K562 (cell line): Measurements from ENCODE around the gene SPPL2C.

Source experiments
- GTF2A2 ChIP-seq: IDR thresholded peaks from 2 replicates; pipeline ENCODE4 v1.6.1; 2016; ENCODE audit warnings: mild to moderate bottlenecking, missing genetic modification characterization, missing compliant biosample characterization
- JUNB ChIP-seq: fragments of 450-650 bp; formaldehyde crosslinking; conservative IDR thresholded peaks from 2 replicates; pipeline ENCODE4 v1.4.0; 2020; ENCODE audit warnings: mild to moderate bottlenecking
- NR2F6 ChIP-seq: fragments of 450-650 bp; formaldehyde crosslinking; IDR thresholded peaks from 2 replicates; pipeline ENCODE4 v1.4.0; 2020; ENCODE audit warnings: mild to moderate bottlenecking
- POLR2A ChIP-seq: fragments of 450-650 bp; conservative IDR thresholded peaks from 2 replicates; pipeline ENCODE4 v1.6.1; 2016
- PTBP1 ChIP-seq: fragments of 200-400 bp; formaldehyde crosslinking; IDR thresholded peaks from 2 replicates; pipeline ENCODE4 v1.6.1; 2017; ENCODE audit warnings: low read depth, low read length
- SPI1 ChIP-seq: IDR thresholded peaks from 2 replicates; pipeline ENCODE4 v1.6.1; 2011; ENCODE audit warnings: low read depth, low read length, control low read depth, borderline replicate concordance
- ZC3H4 ChIP-seq: sonication (generic); formaldehyde crosslinking; IDR thresholded peaks from 2 replicates; pipeline ENCODE4 v1.9.0; 2021; ENCODE audit warnings: missing genetic modification reagents, borderline replicate concordance
- TF ChIP-seq, protein P1 (sequence below), 2 experiments: IDR thresholded peaks; 2 replicates each; pipeline ENCODE4 v1.6.1; 2012; ENCODE audit warnings: improper control_type of control experiment in 2 of 2, low read depth in 2 of 2, low read length in 2 of 2, borderline replicate concordance in 1 of 2
- TF ChIP-seq, protein P2 (sequence below), 3 experiments: IDR thresholded peaks in 2 of 3; conservative IDR thresholded peaks in 1 of 3; 2 replicates each; pipeline ENCODE4 v1.5.1; 2011 to 2012; ENCODE audit warnings: low read length in 3 of 3, mild to moderate bottlenecking in 3 of 3, control low read depth in 2 of 3, improper control_type of control experiment in 1 of 3, inconsistent platforms in 1 of 3, low read depth in 1 of 3, mixed read lengths in 1 of 3, moderate library complexity in 1 of 3; ENCODE audit not compliant: insufficient read depth in 2 of 3
- TF ChIP-seq, protein P3 (sequence below): fragments of 450-650 bp; formaldehyde crosslinking; IDR thresholded peaks from 2 replicates; pipeline ENCODE4 v1.4.0; 2020; ENCODE audit warnings: mild to moderate bottlenecking, moderate library complexity
- TF ChIP-seq, protein P4 (sequence below), 2 experiments: fragments of 450-650 bp in 1 of 2; sonication (generic) in 1 of 2; formaldehyde crosslinking in 1 of 2; IDR thresholded peaks in 1 of 2; conservative IDR thresholded peaks in 1 of 2; 2 replicates each; pipeline versions ENCODE4 v1.6.1 to v1.8.1; 2016 to 2023; ENCODE audit warnings: mild to moderate bottlenecking in 2 of 2, moderate library complexity in 2 of 2, inconsistent platforms in 1 of 2, missing genetic modification reagents in 1 of 2
- TF ChIP-seq, protein P5 (sequence below): IDR thresholded peaks from 2 replicates; pipeline ENCODE4 v1.6.1; 2011; ENCODE audit not compliant: insufficient read length; ENCODE audit errors: extremely low read depth
- TF ChIP-seq, protein P6 (sequence below): sonication (generic); formaldehyde crosslinking; IDR thresholded peaks from 2 replicates; pipeline ENCODE4 v1.8.1; 2022; ENCODE audit warnings: missing genetic modification reagents

DNA sequence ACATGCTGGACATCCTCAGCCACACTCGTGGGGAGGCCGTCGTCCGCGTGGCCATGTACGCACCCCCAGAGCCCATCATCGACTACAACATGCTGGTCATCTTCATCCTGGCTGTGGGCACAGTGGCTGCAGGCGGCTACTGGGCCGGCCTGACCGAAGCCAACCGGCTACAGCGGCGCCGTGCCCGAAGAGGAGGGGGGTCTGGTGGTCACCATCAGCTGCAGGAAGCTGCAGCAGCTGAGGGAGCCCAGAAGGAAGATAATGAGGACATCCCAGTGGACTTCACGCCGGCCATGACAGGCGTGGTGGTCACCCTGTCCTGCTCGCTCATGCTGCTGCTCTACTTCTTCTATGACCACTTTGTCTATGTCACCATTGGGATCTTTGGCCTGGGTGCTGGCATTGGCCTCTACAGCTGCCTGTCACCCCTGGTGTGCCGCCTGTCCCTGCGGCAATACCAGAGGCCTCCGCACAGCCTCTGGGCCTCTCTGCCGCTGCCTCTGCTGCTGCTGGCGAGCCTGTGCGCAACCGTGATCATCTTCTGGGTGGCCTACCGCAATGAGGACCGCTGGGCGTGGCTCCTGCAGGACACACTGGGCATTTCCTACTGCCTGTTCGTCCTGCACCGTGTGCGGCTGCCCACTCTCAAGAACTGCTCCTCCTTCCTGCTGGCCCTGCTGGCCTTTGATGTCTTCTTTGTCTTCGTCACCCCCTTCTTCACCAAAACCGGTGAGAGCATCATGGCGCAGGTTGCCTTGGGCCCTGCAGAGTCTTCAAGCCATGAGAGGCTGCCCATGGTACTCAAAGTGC, 900 bp downstream of the SPPL2C start:
- TF ChIP-seq JUNB (CRISPR knock-in tag) (no peak), PTBP1 (no peak), ZC3H4 (no peak), NR2F6 (CRISPR knock-in tag) (no peak), GTF2A2 (tag) (no peak), POLR2A (no peak), SPI1 (no peak)
- TF ChIP-seq, protein P1, sequence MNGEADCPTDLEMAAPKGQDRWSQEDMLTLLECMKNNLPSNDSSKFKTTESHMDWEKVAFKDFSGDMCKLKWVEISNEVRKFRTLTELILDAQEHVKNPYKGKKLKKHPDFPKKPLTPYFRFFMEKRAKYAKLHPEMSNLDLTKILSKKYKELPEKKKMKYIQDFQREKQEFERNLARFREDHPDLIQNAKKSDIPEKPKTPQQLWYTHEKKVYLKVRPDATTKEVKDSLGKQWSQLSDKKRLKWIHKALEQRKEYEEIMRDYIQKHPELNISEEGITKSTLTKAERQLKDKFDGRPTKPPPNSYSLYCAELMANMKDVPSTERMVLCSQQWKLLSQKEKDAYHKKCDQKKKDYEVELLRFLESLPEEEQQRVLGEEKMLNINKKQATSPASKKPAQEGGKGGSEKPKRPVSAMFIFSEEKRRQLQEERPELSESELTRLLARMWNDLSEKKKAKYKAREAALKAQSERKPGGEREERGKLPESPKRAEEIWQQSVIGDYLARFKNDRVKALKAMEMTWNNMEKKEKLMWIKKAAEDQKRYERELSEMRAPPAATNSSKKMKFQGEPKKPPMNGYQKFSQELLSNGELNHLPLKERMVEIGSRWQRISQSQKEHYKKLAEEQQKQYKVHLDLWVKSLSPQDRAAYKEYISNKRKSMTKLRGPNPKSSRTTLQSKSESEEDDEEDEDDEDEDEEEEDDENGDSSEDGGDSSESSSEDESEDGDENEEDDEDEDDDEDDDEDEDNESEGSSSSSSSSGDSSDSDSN (IDR thresholded peaks at IDR 0.05; ENCODE audit: borderline replicate concordance in 1 of 2, low read depth in 2 of 2, low read length in 2 of 2), result no peak
- TF ChIP-seq, protein P2, sequence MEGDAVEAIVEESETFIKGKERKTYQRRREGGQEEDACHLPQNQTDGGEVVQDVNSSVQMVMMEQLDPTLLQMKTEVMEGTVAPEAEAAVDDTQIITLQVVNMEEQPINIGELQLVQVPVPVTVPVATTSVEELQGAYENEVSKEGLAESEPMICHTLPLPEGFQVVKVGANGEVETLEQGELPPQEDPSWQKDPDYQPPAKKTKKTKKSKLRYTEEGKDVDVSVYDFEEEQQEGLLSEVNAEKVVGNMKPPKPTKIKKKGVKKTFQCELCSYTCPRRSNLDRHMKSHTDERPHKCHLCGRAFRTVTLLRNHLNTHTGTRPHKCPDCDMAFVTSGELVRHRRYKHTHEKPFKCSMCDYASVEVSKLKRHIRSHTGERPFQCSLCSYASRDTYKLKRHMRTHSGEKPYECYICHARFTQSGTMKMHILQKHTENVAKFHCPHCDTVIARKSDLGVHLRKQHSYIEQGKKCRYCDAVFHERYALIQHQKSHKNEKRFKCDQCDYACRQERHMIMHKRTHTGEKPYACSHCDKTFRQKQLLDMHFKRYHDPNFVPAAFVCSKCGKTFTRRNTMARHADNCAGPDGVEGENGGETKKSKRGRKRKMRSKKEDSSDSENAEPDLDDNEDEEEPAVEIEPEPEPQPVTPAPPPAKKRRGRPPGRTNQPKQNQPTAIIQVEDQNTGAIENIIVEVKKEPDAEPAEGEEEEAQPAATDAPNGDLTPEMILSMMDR (IDR thresholded peaks at IDR 0.05 in 2 of 3, conservative IDR thresholded peaks at IDR 0.05 in 1 of 3; ENCODE audit: insufficient read depth in 2 of 3, low read depth in 1 of 3, low read length in 3 of 3), result no peak
- TF ChIP-seq, protein P3, sequence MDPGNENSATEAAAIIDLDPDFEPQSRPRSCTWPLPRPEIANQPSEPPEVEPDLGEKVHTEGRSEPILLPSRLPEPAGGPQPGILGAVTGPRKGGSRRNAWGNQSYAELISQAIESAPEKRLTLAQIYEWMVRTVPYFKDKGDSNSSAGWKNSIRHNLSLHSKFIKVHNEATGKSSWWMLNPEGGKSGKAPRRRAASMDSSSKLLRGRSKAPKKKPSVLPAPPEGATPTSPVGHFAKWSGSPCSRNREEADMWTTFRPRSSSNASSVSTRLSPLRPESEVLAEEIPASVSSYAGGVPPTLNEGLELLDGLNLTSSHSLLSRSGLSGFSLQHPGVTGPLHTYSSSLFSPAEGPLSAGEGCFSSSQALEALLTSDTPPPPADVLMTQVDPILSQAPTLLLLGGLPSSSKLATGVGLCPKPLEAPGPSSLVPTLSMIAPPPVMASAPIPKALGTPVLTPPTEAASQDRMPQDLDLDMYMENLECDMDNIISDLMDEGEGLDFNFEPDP (CRISPR knock-in tag), result no peak
- TF ChIP-seq, protein P4, sequence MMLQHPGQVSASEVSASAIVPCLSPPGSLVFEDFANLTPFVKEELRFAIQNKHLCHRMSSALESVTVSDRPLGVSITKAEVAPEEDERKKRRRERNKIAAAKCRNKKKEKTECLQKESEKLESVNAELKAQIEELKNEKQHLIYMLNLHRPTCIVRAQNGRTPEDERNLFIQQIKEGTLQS (IDR thresholded peaks at IDR 0.05), result no peak
- TF ChIP-seq, protein P4 (CRISPR knock-in tag; conservative IDR thresholded peaks at IDR 0.05), result no peak
- TF ChIP-seq, protein P5, sequence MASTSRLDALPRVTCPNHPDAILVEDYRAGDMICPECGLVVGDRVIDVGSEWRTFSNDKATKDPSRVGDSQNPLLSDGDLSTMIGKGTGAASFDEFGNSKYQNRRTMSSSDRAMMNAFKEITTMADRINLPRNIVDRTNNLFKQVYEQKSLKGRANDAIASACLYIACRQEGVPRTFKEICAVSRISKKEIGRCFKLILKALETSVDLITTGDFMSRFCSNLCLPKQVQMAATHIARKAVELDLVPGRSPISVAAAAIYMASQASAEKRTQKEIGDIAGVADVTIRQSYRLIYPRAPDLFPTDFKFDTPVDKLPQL, result no peak
- TF ChIP-seq, protein P6, sequence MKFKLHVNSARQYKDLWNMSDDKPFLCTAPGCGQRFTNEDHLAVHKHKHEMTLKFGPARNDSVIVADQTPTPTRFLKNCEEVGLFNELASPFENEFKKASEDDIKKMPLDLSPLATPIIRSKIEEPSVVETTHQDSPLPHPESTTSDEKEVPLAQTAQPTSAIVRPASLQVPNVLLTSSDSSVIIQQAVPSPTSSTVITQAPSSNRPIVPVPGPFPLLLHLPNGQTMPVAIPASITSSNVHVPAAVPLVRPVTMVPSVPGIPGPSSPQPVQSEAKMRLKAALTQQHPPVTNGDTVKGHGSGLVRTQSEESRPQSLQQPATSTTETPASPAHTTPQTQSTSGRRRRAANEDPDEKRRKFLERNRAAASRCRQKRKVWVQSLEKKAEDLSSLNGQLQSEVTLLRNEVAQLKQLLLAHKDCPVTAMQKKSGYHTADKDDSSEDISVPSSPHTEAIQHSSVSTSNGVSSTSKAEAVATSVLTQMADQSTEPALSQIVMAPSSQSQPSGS, result no peak
